WTC11 (cell line): Measurements from ENCODE around the gene PNPLA4. TPM values are rescaled to one million over a fixed set of nuclear protein-coding genes. Genes with fewer than 3 reads are reported as not detected.
A peak's percentile ranks its signal among the peaks of the same experiment; 100 is the strongest.

Source experiments
- ATAC-seq: fragments of 200-7000 bp; cut with Tn5 transposase; 2 replicates; pipeline ENCODE4 v1.10.0; 2021; ENCODE audit warnings: mild to moderate bottlenecking, moderate library complexity
- Bru-seq: library from RNA; stranded (reverse); fragments of 400-500 nt; gene quantifications from one replicate; lab custom pipeline; 2021; lab: Mats Ljungman, UMichigan
- CTCF ChIA-PET: fragments of 300-600 bp; sonication (Branson Sonifier 250); formaldehyde crosslinking; loops from one replicate; lab custom pipeline; 2021; ENCODE audit warnings: antibody characterized with exemption; lab: Charles Lee
- POLR2A ChIA-PET: fragments of 350-600 bp; sonication (Branson Sonifier 250); formaldehyde crosslinking; loops from one replicate; lab custom pipeline; 2021; ENCODE audit warnings: antibody characterized with exemption; lab: Charles Lee
- DNase-seq: peaks from one replicate; pipeline ENCODE4 v3.0.0; 2021; ENCODE audit warnings: low spot score
- H3K27ac Mint-ChIP-seq: 2 replicates; pipeline ENCODE4 v1.8.0; 2021; ENCODE audit warnings: mixed read lengths
- H3K27me3 Mint-ChIP-seq: 2 replicates; pipeline ENCODE4 v1.8.0; 2021; ENCODE audit warnings: low read depth, mild to moderate bottlenecking, moderate library complexity, mixed read lengths
- H3K36me3 Mint-ChIP-seq: 2 replicates; pipeline ENCODE4 v1.8.0; 2021; ENCODE audit warnings: mixed read lengths
- H3K4me1 Mint-ChIP-seq: 2 replicates; pipeline ENCODE4 v1.8.0; 2022; ENCODE audit warnings: mixed read lengths
- H3K4me3 Mint-ChIP-seq: 2 replicates; pipeline ENCODE4 v1.8.0; 2021; ENCODE audit warnings: mild to moderate bottlenecking, moderate library complexity, mixed read lengths
- H3K9me3 Mint-ChIP-seq: 2 replicates; pipeline ENCODE4 v1.8.0; 2021; ENCODE audit warnings: mixed read lengths
- ATF1 ChIP-seq: sonication (generic); formaldehyde crosslinking; IDR thresholded peaks from 2 replicates; pipeline ENCODE4 v1.8.1; 2023; ENCODE audit warnings: mild to moderate bottlenecking, moderate library complexity, missing genetic modification reagents
- CREM ChIP-seq: sonication (generic); formaldehyde crosslinking; IDR thresholded peaks from 2 replicates; pipeline ENCODE4 v1.8.1; 2022; ENCODE audit warnings: mild to moderate bottlenecking, missing genetic modification reagents, moderate library complexity
- ETV6 ChIP-seq: sonication (generic); formaldehyde crosslinking; IDR thresholded peaks from 2 replicates; pipeline ENCODE4 v1.8.1; 2022; ENCODE audit warnings: mild to moderate bottlenecking, missing genetic modification reagents
- HMGA2 ChIP-seq: fragments of 250-450 bp; sonication (Bioruptor Pico); IDR thresholded peaks from 2 replicates; pipeline ENCODE4 v1.4.0; 2021; ENCODE audit warnings: mild to moderate bottlenecking, moderate library complexity
- MAX ChIP-seq: sonication (generic); formaldehyde crosslinking; IDR thresholded peaks from 2 replicates; pipeline ENCODE4 v1.8.0; 2022; ENCODE audit warnings: mild to moderate bottlenecking, missing genetic modification reagents
- NR2C2 ChIP-seq: sonication (generic); formaldehyde crosslinking; IDR thresholded peaks from 2 replicates; pipeline ENCODE4 v1.8.0; 2022; ENCODE audit warnings: mild to moderate bottlenecking, missing genetic modification reagents
- SP1 ChIP-seq: sonication (generic); formaldehyde crosslinking; conservative IDR thresholded peaks from 2 replicates; pipeline ENCODE4 v1.8.1; 2022; ENCODE audit warnings: missing genetic modification reagents
- ZNF219 ChIP-seq: sonication (generic); formaldehyde crosslinking; IDR thresholded peaks from 2 replicates; pipeline ENCODE4 v1.8.0; 2023; ENCODE audit warnings: missing genetic modification reagents, mild to moderate bottlenecking, borderline replicate concordance
- ZNF263 ChIP-seq: sonication (generic); formaldehyde crosslinking; IDR thresholded peaks from 2 replicates; pipeline ENCODE4 v1.8.1; 2022; ENCODE audit warnings: low read depth, mild to moderate bottlenecking, moderate library complexity, missing genetic modification reagents
- long read RNA-seq, 3 experiments: library from RNA in 1 of 3; library from capped mRNA in 1 of 3; library from polyadenylated mRNA in 1 of 3; unstranded in 2 of 3; stranded (forward) in 1 of 3; transcript quantifications; one replicate each; pipeline ENCODE4 v2.0.0, GENCODE V29; 2021
- total RNA-seq: library from RNA; stranded (reverse); gene quantifications from 3 replicates; pipeline ENCODE4 v1.2.3, GENCODE V29; 2021
- TF ChIP-seq, protein P1 (sequence below): sonication (generic); formaldehyde crosslinking; IDR thresholded peaks from 2 replicates; pipeline ENCODE4 v1.8.1; 2023; ENCODE audit warnings: mild to moderate bottlenecking, moderate library complexity, missing genetic modification reagents
- TF ChIP-seq, protein P2 (sequence below): sonication (generic); formaldehyde crosslinking; IDR thresholded peaks from 2 replicates; pipeline ENCODE4 v1.8.0; 2022; ENCODE audit warnings: mild to moderate bottlenecking, missing genetic modification reagents
- TF ChIP-seq, protein P3 (sequence below): sonication (generic); formaldehyde crosslinking; IDR thresholded peaks from 2 replicates; pipeline ENCODE4 v1.8.1; 2023; ENCODE audit warnings: mild to moderate bottlenecking, missing genetic modification reagents
- TF ChIP-seq, protein P4 (sequence below): sonication (generic); formaldehyde crosslinking; IDR thresholded peaks from 2 replicates; pipeline ENCODE4 v1.8.0; 2022; ENCODE audit warnings: mild to moderate bottlenecking, missing genetic modification reagents
- TF ChIP-seq, protein P5 (sequence below): fragments of 250-450 bp; sonication (Bioruptor Pico); IDR thresholded peaks from 2 replicates; pipeline ENCODE4 v1.9.0; 2021; ENCODE audit warnings: mild to moderate bottlenecking

PNPLA4 gene
- total RNA-seq: 11.7 to 18.4 TPM (median 17.5 TPM) in 3 replicates
- Bru-seq, nascent RNA: percentile 60 among the genes with signal in this experiment
- long read RNA-seq, experiment 1, transcript PNPLA4-201 (7 exons, 3,372 nt): major isoform, 18 of 24 reads
- long read RNA-seq, experiment 1, partial matches to known transcripts: 1 of 24 reads
- long read RNA-seq, experiment 1, other reads (novel, unspliced or antisense): 4 of 24 reads
- long read RNA-seq, experiment 2, transcript PNPLA4-201 (7 exons, 3,372 nt): major isoform, 22 of 30 reads
- long read RNA-seq, experiment 2, partial matches to known transcripts: 2 of 30 reads
- long read RNA-seq, experiment 2, other reads (novel, unspliced or antisense): 6 of 30 reads
- long read RNA-seq, experiment 3, transcript PNPLA4-203 (7 exons, 2,752 nt): minor isoform, 13 of 65 reads
- long read RNA-seq, experiment 3, transcript PNPLA4-201 (7 exons, 3,372 nt): major isoform, 25 of 65 reads
- long read RNA-seq, experiment 3, partial matches to known transcripts: 0 of 65 reads
- long read RNA-seq, experiment 3, other reads (novel, unspliced or antisense): 27 of 65 reads

DNA sequence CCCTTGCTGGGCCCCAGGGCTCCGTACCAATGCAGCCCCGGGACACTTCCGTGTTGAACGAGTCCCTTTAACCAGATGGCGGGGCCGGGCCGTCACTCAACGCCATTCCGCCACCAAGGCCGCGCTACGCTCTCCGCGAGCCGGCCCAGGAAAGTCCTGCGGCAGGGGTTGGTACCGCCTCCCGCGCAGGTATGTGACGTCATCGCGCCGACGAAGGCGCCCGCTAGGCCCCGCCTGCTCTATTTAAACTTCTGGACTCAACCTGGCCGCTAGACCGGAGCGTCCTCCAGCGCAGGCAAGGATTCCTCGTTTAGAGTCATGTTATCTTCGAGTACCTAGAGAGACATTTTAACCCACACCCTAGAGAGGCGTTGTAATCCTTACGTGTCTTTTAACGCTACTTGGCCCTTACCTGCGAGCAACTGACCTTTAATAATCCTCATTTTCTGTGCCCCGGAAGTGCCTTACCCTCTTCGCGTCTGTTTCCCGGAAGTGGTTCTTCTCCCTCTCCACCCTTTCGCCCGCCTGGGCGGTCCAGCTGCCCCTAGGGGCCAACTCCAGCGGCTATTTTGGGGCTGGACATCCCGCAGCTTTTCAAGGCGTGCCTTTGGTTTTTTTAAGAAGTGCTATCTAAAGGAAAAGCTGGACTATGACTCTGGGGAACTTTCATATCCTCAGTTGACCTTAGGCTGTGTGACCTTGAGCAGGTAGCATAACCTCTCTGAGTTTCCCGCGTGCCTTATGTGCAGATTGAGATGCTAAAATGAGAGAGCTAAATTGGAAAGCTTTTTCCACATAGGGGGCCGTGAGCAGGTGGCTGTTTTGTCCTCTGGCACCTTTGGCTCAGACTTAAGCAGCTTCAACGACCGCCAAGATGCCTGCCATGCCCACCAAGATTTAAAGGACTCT, at the start of gene PNPLA4:
Gene PNPLA4 (minus strand): TSS at position 155 of the 909 bp plus-strand sequence. CDS start 1,294 bp downstream, outside the sequence.
- POLR2A ChIA-PET: no interaction called here
- H3K4me1 Mint-ChIP-seq: peaks cover 13% of the 10 kb centered on the region
- peak within 1 kb of the TSS; percentile 85 for H3K4me3 Mint-ChIP-seq
- DNase-seq: peak; percentile 80
- TF ChIP-seq ATF1 (no peak), MAX (CRISPR knock-in tag) (peak; percentile 58), CREM (peak; percentile 79; the same call in 1 of the 2 replicates), SP1 (no peak; the same call in 1 of the 2 replicates), NR2C2 (peak; percentile 80), ETV6 (0 out of 2 replicates have a peak, but pooled peaks have one; percentile 55)
- TF ChIP-seq, protein P1, sequence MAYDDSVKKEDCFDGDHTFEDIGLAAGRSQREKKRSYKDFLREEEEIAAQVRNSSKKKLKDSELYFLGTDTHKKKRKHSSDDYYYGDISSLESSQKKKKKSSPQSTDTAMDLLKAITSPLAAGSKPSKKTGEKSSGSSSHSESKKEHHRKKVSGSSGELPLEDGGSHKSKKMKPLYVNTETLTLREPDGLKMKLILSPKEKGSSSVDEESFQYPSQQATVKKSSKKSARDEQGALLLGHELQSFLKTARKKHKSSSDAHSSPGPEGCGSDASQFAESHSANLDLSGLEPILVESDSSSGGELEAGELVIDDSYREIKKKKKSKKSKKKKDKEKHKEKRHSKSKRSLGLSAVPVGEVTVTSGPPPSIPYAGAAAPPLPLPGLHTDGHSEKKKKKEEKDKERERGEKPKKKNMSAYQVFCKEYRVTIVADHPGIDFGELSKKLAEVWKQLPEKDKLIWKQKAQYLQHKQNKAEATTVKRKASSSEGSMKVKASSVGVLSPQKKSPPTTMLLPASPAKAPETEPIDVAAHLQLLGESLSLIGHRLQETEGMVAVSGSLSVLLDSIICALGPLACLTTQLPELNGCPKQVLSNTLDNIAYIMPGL (CRISPR knock-in tag): peak; percentile 25; the same call in 1 of the 2 replicates
- TF ChIP-seq, protein P2, sequence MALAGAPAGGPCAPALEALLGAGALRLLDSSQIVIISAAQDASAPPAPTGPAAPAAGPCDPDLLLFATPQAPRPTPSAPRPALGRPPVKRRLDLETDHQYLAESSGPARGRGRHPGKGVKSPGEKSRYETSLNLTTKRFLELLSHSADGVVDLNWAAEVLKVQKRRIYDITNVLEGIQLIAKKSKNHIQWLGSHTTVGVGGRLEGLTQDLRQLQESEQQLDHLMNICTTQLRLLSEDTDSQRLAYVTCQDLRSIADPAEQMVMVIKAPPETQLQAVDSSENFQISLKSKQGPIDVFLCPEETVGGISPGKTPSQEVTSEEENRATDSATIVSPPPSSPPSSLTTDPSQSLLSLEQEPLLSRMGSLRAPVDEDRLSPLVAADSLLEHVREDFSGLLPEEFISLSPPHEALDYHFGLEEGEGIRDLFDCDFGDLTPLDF (CRISPR knock-in tag): no peak
- H3K9me3 Mint-ChIP-seq: no peaks in the 10 kb centered on the region
- peak within 1 kb of the TSS; percentile 96 for H3K27ac Mint-ChIP-seq
- H3K36me3 Mint-ChIP-seq: no peaks in the 10 kb centered on the region
- CTCF ChIA-PET: no interaction called here
- no peaks in the 10 kb centered on the region for H3K27me3 Mint-ChIP-seq
- peak; percentile 94 for ATAC-seq

- ATAC-seq (no peak), DNase-seq (no peak)
- no peaks in the 10 kb centered on the region for H3K4me1 Mint-ChIP-seq
- no peaks in the 10 kb centered on the region for H3K27me3 Mint-ChIP-seq
- no peaks in the 10 kb centered on the region for H3K36me3 Mint-ChIP-seq
- ChIA-PET POLR2A (no interaction called here), CTCF (no interaction called here)
- H3K4me3 Mint-ChIP-seq: no peak overlapping the region
- H3K27ac Mint-ChIP-seq: no peak overlapping the region
- TF ChIP-seq, protein P3, sequence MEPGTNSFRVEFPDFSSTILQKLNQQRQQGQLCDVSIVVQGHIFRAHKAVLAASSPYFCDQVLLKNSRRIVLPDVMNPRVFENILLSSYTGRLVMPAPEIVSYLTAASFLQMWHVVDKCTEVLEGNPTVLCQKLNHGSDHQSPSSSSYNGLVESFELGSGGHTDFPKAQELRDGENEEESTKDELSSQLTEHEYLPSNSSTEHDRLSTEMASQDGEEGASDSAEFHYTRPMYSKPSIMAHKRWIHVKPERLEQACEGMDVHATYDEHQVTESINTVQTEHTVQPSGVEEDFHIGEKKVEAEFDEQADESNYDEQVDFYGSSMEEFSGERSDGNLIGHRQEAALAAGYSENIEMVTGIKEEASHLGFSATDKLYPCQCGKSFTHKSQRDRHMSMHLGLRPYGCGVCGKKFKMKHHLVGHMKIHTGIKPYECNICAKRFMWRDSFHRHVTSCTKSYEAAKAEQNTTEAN: no peak
- TF ChIP-seq, protein P4, sequence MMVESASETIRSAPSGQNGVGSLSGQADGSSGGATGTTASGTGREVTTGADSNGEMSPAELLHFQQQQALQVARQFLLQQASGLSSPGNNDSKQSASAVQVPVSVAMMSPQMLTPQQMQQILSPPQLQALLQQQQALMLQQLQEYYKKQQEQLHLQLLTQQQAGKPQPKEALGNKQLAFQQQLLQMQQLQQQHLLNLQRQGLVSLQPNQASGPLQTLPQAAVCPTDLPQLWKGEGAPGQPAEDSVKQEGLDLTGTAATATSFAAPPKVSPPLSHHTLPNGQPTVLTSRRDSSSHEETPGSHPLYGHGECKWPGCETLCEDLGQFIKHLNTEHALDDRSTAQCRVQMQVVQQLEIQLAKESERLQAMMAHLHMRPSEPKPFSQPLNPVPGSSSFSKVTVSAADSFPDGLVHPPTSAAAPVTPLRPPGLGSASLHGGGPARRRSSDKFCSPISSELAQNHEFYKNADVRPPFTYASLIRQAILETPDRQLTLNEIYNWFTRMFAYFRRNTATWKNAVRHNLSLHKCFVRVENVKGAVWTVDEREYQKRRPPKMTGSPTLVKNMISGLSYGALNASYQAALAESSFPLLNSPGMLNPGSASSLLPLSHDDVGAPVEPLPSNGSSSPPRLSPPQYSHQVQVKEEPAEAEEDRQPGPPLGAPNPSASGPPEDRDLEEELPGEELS (CRISPR knock-in tag): no peak
- no peak for TF ChIP-seq HMGA2 (CRISPR knock-in tag)
- TF ChIP-seq, protein P5, sequence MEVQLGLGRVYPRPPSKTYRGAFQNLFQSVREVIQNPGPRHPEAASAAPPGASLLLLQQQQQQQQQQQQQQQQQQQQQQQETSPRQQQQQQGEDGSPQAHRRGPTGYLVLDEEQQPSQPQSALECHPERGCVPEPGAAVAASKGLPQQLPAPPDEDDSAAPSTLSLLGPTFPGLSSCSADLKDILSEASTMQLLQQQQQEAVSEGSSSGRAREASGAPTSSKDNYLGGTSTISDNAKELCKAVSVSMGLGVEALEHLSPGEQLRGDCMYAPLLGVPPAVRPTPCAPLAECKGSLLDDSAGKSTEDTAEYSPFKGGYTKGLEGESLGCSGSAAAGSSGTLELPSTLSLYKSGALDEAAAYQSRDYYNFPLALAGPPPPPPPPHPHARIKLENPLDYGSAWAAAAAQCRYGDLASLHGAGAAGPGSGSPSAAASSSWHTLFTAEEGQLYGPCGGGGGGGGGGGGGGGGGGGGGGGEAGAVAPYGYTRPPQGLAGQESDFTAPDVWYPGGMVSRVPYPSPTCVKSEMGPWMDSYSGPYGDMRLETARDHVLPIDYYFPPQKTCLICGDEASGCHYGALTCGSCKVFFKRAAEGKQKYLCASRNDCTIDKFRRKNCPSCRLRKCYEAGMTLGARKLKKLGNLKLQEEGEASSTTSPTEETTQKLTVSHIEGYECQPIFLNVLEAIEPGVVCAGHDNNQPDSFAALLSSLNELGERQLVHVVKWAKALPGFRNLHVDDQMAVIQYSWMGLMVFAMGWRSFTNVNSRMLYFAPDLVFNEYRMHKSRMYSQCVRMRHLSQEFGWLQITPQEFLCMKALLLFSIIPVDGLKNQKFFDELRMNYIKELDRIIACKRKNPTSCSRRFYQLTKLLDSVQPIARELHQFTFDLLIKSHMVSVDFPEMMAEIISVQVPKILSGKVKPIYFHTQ: no peak
- TF ChIP-seq ZNF263 (CRISPR knock-in tag): no peak
- no peak for TF ChIP-seq ZNF219 (CRISPR knock-in tag)
- 0 out of 2 replicates have a peak, but pooled peaks cover 7% of the 10 kb centered on the region for H3K9me3 Mint-ChIP-seq
These were observed 45.4 kb upstream of the PNPLA4 start for GRCh38 chrX:7972586-7972985.
